GM21786 (cell line): Measurements from ENCODE around the gene CA9.

Source experiments
- ATAC-seq: cut with Tn5 transposase; IDR thresholded peaks from one replicate; pipeline ENCODE4 v1.9.1; 2021; ENCODE audit not compliant: unreplicated experiment

Gene CA9

GRCh38 chr9:35675204-35675603, 1.5 kb downstream of the CA9 start:
- ATAC-seq, result no peak

- no peak for ATAC-seq
These were observed 2.1 kb downstream of the CA9 start for GRCh38 chr9:35675732-35676392.

DNA sequence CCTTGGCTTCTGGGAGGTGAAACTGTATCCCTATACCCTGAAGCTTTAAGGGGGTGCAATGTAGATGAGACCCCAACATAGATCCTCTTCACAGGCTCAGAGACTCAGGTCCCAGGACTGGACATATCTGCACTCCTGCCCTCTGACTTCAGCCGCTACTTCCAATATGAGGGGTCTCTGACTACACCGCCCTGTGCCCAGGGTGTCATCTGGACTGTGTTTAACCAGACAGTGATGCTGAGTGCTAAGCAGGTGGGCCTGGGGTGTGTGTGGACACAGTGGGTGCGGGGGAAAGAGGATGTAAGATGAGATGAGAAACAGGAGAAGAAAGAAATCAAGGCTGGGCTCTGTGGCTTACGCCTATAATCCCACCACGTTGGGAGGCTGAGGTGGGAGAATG, 5.4 kb downstream of the CA9 start:
- no peak for ATAC-seq

DNA sequence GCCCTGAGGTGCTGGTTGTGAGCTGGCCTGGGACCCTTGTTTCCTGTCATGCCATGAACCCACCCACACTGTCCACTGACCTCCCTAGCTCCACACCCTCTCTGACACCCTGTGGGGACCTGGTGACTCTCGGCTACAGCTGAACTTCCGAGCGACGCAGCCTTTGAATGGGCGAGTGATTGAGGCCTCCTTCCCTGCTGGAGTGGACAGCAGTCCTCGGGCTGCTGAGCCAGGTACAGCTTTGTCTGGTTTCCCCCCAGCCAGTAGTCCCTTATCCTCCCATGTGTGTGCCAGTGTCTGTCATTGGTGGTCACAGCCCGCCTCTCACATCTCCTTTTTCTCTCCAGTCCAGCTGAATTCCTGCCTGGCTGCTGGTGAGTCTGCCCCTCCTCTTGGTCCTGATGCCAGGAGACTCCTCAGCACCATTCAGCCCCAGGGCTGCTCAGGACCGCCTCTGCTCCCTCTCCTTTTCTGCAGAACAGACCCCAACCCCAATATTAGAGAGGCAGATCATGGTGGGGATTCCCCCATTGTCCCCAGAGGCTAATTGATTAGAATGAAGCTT, 6.1 kb downstream of the CA9 start:
- no peak for ATAC-seq

GRCh38 chr9:35680331-35681105, 6.8 kb downstream of the CA9 start:
- ATAC-seq, result no peak

DNA sequence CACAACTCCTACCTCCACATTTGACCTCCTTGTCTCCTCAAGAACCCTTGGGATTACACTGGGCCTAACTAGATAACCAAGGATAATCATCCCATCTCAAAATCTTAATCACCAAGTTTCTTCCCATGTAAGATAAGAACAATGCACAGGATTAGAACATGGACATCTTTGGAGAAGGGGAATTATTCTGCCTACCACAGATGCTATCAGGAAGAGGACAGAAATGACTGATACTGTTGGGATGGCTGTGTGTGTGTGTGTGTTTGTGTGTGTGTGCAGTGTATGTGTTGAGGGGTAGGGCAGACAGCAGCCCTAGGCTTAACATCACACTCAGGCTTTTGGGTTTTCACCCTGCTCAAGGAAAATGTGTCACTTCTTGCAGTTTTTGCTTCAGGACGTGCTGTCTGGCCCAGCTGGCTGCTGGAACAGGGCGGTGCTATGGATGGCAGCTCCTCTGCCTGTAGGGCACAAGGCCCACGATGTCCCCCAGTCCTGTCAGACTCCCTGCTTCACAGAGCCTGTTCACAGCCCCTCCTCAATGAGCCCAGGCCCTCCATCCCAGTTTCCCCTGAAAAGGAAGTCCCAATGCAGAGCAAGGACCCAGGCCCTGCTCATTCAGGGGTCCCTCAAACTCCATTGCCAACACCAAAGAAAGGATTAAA, 7.7 kb downstream of the CA9 start:
- ATAC-seq, result no peak

DNA sequence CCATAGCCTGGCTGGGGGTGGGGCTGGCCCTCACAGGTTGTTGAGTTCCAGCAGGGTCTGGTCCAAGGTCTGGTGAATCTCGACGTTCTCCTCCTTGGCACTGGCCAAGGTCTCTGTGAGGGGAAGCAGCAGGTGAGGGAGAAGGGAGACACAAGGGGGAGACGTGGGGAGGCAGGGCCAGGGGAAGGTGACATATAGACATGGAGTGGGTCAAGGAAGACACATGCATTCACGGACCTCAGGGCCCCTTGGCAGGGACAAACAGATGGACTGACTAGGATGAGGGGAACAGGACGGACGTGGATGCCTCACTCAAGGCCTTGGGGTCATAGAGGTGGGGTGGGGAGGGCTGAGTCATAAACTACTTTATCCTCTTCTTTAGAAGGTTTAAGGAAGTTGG, 8.3 kb downstream of the CA9 start:
- ATAC-seq, result no peak

- ATAC-seq, result no peak
These were observed 9.0 kb downstream of the CA9 start for GRCh38 chr9:35682520-35683315.

- ATAC-seq, result no peak
These were observed 9.6 kb downstream of the CA9 start for GRCh38 chr9:35683323-35683722.

- no peak for ATAC-seq
These were observed 11.2 kb downstream of the CA9 start for GRCh38 chr9:35684921-35685320.

DNA sequence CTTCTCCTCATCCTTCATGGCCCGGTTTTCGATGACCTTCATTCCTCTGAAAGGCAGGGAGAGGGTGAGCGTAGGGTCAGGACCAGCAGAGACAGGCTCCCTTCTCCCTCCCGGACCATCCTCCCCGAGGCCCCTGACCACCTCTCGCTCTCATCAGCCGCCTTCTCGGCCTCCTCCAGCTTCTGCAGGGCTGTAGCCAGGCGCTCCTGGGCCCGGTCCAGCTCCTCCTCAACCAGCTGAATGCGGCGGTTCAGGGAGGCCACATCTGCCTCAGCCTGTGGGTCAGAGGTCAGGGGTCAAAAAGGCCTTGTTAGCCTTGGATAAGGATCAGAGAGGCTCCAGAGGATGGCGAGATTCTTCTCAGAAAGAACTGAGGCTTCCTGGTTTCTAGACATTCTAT, 11.8 kb downstream of the CA9 start:
- ATAC-seq, result no peak

DNA sequence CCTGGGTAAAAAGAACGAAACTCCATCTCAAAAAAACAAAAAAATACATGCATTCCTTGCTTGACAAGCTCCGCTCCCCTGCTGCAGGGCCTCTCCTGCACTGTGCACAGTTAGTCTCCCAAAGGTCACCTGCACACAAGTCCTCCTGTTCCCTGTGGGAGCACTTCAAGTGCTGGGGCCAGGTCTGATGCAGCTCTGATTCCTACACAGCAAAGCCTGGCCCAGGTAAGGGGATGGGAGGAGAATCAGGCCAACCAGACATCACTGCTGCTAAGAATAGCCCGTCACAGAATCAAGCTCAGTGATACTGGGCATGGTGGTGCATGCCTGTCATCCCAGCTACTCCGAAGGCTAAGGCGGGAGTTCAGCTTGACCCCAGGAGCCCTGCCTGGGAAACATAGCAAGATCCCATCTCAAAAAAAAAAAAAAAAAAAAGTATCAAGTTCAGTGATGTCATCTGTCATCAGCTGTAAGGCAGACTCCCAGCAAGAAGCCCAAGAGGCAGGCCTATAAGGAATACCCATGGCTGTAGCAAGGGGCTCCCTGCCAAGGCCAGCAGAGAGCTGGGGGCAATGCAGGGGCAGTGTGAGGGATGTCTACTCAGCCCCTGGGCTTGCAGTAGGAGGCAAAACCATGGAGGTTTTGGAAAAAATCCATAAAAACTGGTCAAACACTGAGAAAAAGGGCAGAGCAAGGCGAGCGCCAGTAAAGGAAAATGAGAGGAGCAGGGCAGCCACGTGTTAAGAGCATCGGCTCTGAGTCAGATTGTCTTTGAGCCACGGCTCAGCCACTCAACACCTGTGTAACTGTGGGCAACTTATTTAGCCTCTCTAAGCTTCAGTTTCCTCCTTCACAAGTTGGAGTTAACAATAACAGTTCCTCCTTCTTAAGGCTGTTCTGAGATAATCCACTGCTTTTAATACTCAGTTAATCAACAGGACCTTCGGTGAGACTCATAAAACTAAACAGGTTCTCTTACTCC, 12.8 kb downstream of the CA9 start:
- ATAC-seq, result no peak

GRCh38 chr9:35687306-35687705, 13.6 kb downstream of the CA9 start:
- ATAC-seq, result no peak

GRCh38 chr9:35687972-35688557, 14.3 kb downstream of the CA9 start:
- no peak for ATAC-seq

DNA sequence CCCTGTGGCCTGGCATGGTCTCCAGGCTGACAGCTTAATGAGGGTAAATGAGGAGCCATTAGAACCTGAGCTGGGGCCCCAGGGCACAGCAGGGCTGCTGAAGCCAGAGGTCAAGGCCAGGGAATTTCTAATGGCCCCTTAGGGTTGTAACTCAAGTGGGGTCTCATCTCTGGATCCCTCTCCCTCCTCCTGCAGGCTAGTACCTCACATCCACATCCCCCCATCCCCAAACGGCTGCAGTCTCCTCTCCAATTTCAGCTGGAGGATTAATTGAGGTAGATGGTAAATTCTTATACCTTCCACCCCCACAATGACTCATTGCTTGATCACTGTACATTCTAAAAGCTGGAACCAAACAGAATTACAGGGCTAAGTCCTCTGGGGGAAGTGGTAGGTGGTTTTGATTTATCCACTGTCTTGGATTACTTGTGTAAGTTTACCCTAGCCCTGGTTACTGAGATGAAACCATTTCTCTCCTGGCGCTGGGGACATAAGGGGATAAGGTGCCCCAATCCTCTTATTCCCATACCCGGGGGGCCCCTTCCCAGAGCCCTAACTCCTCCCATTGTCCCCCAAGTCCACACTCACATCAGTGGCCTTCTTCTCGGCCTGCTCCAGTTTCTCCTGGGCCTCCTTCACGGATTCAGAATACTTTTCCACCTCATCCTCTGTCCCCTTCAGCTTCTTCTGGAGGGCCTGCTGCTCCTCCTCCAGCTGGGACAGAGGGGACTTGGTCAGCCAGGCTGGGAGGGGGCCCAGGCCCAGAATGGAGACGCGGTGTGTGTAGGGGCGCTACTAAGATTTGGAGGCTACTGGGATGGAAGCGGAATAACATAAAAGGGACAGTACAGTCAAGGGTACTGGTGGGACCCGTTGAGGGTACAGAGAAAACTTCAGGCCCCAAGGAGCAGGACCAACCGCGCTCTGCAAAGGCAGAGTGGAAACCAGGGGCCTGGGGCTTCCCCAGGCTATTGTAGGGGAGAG, 15.1 kb downstream of the CA9 start:
- ATAC-seq, result no peak

GRCh38 chr9:35689542-35690293, 16.0 kb downstream of the CA9 start, which contains the start of gene TPM2:
TPM2 (minus strand) TSS chr9:35689925; CDS start chr9:35689817, 108 bp downstream.
- no peak for ATAC-seq

- no peak for ATAC-seq
These were observed 16.5 kb downstream of the CA9 start for GRCh38 chr9:35690294-35690613.
